ENCODE data around the gene TMEM101.
"Not testable (repeated sequence)": the region's sequence is repeated elsewhere in the genome, so short reads cannot be mapped to it uniquely, and the experiment has no call there.

The TMEM101 gene

GRCh38 chr17:44014437-44015172, at the start of gene TMEM101:
Gene TMEM101 (minus strand): TSS chr17:44014963. CDS start chr17:44014952, 11 bp downstream.
- peak; percentile 95 for DNase-seq

GRCh38 chr17:44063704-44064639, 49.2 kb upstream of the TMEM101 start:
- no peak for DNase-seq

GRCh38 chr17:44062871-44063270, 48.1 kb upstream of the TMEM101 start:
- no peak for DNase-seq

DNA sequence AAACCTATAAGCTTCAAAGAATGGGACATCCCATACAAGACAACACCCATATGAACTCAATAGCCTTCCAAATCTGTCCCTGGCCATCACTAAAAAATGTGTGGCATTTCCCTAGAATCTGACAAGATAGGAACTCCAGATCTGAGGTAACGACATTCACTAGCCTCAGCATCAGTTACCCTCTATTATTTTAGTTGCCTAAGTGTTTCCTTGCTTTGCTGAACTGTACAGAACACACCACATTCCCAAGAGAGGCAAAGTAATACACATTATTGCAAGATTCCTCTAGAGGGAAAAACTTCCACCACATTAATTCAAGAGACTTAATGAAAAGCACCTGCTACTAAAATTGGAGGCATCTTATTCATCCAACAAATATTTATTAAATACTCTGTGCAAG, 46.7 kb upstream of the TMEM101 start:
- no peak for DNase-seq

- no peak for DNase-seq
Observed at GRCh38 chr17:44059101-44059892, 44.5 kb upstream of the TMEM101 start.

DNA sequence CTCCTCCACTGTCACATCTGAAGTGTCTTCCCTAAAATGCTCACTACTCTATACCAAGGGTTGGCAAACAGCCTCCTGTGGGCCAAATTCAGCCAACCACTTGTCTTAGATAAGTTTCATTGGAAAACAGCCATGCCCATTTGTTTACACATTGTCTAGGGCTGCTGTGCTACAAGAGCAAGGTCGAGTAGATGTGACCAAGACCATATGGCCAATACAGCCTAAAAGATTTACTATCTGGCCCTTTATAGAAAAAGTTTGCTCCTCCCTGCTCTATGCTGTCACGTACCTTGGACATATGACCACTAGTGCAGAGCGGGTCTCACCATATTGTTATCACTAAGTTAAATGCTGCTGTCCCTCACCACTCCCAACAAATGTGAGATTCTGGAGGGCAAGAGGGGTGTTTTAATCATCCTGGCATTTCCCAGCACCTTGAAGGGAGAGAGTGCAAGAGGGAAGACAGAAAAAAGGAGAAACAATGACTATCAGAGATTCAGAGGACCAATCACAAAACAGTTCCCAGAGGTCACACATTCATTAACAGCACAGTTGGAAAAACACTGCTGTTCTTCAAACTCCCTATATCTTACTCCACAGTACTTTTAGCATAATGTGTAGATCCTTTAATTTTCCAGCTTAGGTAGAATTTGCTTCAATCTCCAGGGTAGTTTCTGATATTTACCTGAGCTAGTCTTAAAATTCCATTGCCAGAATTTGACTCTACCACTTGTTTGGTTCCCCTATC, 38.5 kb upstream of the TMEM101 start:
- DNase-seq = no peak

GRCh38 chr17:44049294-44050060, 34.7 kb upstream of the TMEM101 start:
- DNase-seq = no peak

DNA sequence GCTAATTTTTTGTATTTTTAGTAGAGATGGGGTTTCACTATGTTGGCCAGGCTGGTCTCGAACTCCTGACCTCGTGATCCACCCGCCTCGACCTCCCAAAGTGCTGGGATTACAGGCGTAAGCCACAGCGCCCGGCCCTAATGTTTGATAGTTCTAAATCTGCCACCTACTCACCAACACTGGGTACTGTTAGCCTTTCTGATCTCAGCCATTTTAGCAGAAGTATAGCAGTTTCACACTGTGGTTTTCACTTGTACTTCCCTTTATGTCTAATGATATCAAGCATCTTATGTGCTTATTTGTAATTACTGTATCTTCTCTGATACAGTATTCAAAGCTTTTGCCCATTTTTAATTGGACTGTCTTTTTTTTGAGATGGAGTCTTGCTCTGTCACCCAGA, 32.1 kb upstream of the TMEM101 start:
- DNase-seq = not testable (repeated sequence)

- no peak for DNase-seq
Observed at GRCh38 chr17:44045486-44045885, 30.7 kb upstream of the TMEM101 start.

DNA sequence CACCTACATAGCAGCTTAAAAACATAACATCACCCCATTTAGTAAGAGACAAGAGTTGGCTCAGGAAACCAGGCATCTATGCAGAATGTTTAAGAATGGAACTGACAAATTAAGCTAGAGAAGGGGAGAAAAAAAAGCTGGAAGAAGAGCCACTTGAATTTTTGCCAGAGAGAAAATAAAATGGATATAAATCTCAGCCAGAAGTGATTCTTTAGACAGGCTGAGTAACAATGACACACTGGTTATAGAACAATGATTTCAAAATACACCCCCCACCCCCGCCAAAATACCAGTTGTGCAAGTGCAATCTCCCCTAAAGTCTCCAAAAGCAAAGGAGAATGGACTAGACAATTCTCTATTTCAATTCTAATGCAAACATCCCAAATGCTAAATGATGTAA, 29.3 kb upstream of the TMEM101 start:
- DNase-seq = no peak

GRCh38 chr17:44043272-44043696, 28.5 kb upstream of the TMEM101 start:
- no peak for DNase-seq

DNA sequence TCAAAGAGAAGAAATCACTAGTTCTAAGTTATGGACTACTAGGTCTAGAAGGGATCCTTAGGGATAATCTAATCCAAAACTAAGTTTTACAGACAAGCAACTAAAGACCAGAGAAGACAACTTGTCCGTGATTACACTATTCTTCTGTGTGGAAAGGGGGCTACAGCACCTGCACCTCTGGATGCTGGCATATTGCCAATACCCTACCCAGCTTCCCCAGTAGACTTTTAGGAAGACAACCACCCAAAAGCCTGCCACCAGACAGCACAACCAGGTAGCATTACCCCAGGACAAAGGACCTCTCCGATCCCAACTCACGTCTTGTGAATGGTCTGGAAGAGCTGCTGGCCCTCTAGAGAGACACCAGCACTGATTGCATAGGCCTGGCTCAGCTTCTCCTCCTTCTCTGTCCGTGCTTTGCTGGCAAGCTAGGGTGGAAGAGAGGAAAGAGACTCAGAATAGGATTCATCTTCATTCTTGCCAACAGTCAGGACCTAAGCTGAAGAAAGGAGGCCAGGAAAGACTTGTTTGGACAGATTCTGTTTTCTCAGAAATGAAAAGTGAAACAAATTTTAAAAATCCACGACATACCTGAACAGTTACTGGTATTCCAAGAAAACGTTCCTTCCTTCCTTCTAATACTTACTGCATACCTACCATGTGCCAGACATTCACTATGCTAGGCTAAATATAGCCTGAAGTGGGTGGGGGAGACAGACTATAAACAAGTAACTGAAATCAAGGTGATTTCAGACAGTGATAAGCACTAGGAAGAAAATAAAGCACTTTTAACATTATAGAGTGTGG, 25.3 kb upstream of the TMEM101 start:
- DNase-seq = no peak

- DNase-seq = no peak
Observed at GRCh38 chr17:44038604-44039011, 23.8 kb upstream of the TMEM101 start.

- no peak for DNase-seq
Observed at GRCh38 chr17:44037471-44037870, 22.7 kb upstream of the TMEM101 start.

- DNase-seq = not testable (repeated sequence)
Observed at GRCh38 chr17:44034688-44035087, 19.9 kb upstream of the TMEM101 start.

DNA sequence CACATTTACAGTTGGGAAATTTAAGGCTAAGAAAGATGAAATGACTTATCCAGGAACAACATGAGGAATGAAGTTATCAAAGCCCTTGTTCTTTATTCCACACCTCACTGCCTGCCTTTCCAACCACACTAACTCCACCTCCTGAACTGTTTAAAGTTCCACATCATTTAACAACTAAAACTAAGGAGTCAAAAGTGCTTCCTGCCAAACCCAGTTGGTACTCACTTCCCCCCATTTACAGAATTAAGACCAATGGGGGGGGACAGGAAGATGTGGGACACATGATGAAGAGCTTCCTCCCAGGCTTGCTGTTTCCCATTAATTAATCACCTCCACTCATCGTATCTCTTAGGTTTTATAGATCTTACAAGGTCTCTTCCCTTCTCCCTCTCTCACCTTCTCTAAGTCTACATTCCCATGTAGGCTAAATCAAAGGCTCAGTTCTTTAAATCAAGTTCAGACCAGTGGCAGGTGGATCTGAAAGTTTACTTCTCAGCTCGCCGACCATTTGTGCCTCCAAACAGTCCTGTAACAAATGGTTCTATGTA, 19.2 kb upstream of the TMEM101 start:
- no peak for DNase-seq

GRCh38 chr17:44030482-44030881, 15.7 kb upstream of the TMEM101 start:
- no peak for DNase-seq

DNA sequence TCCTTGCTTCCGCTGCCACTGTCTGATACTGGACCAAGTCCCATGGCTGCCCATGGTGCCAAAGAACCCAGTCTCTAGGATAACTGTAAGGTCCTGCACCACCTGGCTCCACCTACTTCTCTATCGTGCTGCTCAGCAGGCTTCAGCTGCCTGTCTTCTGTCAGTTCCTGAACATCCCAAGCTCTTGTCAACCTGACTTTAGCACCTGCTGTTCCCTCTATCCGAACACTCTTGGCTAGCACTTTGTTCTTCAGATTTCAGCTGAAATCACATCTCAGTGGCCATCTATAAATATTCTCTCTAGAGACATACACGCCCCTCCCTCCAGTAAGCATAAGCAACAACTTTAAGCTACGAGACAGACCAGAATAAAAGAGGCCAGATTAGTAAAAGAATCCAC, 15.0 kb upstream of the TMEM101 start:
- DNase-seq = no peak

- DNase-seq = no peak
Observed at GRCh38 chr17:44024853-44025252, 10.1 kb upstream of the TMEM101 start.

DNA sequence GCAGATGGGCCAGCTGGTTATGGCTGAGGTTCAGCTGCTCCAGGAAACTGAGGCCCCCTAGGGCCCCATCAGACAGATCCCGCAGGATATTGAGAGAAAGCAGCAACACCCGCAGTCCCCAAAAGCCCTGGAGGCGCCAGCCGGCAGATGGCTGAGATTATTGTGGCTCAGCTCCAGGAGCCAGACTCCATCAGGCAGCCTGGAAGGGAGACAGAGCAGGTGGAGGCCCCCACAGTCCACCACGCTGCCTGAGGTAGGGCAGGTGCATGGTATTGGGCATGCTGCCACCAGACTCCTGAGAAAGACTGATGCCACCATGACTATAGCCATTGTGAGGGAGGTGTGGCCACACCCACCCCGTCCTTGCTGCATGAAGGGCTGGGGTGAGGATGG, 9.5 kb upstream of the TMEM101 start:
- DNase-seq = no peak
